Vagina (tissue), 2 donors: Measurements from ENCODE around the gene LAMA2. TPM values are rescaled to one million over a fixed set of nuclear protein-coding genes. Genes with fewer than 3 reads are reported as not detected.

Experiments used
- DNase-seq, 2 donors: peaks; one replicate each; pipeline ENCODE4 v3.0.0-alpha.2; 2017; ENCODE audit errors: extremely low spot score in 2 of 2
- H3K27ac ChIP-seq: fragments of 200-600 bp; sonication (generic); one replicate; pipeline ENCODE4 v1.5.1; 2019
- H3K27me3 ChIP-seq: fragments of 200-600 bp; sonication (generic); one replicate; pipeline ENCODE4 v1.5.1; 2019
- H3K36me3 ChIP-seq, 2 donors: fragments of 200-600 bp; sonication (generic); one replicate each; pipeline ENCODE4 v1.5.1; 2017 to 2019
- H3K4me1 ChIP-seq: fragments of 200-600 bp; sonication (generic); one replicate; pipeline ENCODE4 v1.5.1; 2019
- H3K4me3 ChIP-seq, 2 donors: fragments of 200-600 bp; sonication (generic); 1 replicate in 1 of 2; 2 replicates in 1 of 2; pipeline ENCODE4 v1.5.1; 2016 to 2019
- H3K9me3 ChIP-seq: fragments of 200-600 bp; sonication (generic); one replicate; pipeline ENCODE4 v1.5.1; 2019
- POLR2A ChIP-seq, 2 donors: fragments of 450-650 bp; IDR thresholded peaks; one replicate each; pipeline ENCODE4 v1.6.1; 2017; ENCODE audit warnings: antibody characterized with exemption in 2 of 2, mild to moderate bottlenecking in 2 of 2, moderate library complexity in 2 of 2
- POLR2AphosphoS5 ChIP-seq, 2 donors: sonication (generic); formaldehyde crosslinking; IDR thresholded peaks; one replicate each; pipeline ENCODE4 v1.9.0; 2017; ENCODE audit warnings: antibody characterized with exemption in 2 of 2, mild to moderate bottlenecking in 2 of 2, low read depth in 1 of 2; ENCODE audit not compliant: insufficient read depth in 1 of 2
- intact Hi-C: fragments of 100-400 bp; cut with DNase I; formaldehyde crosslinking; loops from one replicate; pipeline ENCODE4 v1.15.1; 2023
- total RNA-seq: library from RNA; depleted of rRNA; stranded (reverse); fragments of >200 nt; gene quantifications from one replicate; pipeline ENCODE4 v1.2.3, GENCODE V29; 2016
- TF ChIP-seq, protein P1 (sequence below), 3 experiments: fragments of 450-650 bp in 2 of 3; fragments of 200-600 bp in 1 of 3; sonication (generic) in 1 of 3; IDR thresholded peaks; one replicate each; pipeline ENCODE4 v1.5.1; 2017 to 2019; ENCODE audit warnings: antibody characterized with exemption in 3 of 3, mild to moderate bottlenecking in 2 of 3, moderate library complexity in 2 of 3

The LAMA2 gene
- total RNA-seq, 1 donor from 2014 or later: 91.1 TPM

DNA sequence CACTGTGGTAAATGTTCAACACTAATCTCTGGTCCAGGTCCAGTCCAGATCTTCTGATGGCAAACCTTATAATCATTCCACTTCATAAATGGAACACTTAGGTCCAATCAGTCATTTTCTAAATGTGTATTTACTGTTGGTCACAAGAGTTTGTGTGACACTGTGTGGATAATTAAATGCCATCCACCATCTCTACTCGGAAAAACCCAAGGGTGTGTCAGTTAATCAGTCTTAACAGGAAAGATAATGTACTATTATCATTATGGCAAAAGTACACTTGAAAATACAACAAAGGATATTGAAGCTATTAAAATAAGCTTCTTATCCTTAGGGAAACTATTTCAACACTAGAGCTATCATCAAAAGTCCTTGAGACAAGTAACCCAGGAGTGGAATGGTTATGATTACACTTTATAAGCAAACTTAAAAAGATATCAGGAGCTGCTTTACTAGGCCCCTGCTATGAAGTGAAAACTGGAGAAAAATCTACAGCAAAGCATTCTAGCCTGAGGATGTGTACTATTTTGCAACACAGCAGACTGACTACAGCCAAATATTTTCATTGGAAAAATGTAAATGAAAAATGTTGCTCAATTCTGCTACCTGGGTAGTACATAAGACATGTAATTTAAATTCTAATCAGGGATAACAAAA, 227.9 kb downstream of the LAMA2 start:
- H3K4me3 ChIP-seq: no peak overlapping the region
- DNase-seq: no peak
- H3K27me3 ChIP-seq: no peaks in the 10 kb centered on the region
- intact Hi-C loops: no loop called here
- no peaks in the 10 kb centered on the region for H3K9me3 ChIP-seq
- no peaks in the 10 kb centered on the region for H3K36me3 ChIP-seq
- H3K27ac ChIP-seq: no peak overlapping the region
- TF ChIP-seq POLR2A (IDR thresholded peaks at IDR 0.05) (no peak), POLR2AphosphoS5 (IDR thresholded peaks at IDR 0.05; ENCODE audit: insufficient read depth in 1 of 2, low read depth in 1 of 2) (no peak)
- TF ChIP-seq, protein P1, sequence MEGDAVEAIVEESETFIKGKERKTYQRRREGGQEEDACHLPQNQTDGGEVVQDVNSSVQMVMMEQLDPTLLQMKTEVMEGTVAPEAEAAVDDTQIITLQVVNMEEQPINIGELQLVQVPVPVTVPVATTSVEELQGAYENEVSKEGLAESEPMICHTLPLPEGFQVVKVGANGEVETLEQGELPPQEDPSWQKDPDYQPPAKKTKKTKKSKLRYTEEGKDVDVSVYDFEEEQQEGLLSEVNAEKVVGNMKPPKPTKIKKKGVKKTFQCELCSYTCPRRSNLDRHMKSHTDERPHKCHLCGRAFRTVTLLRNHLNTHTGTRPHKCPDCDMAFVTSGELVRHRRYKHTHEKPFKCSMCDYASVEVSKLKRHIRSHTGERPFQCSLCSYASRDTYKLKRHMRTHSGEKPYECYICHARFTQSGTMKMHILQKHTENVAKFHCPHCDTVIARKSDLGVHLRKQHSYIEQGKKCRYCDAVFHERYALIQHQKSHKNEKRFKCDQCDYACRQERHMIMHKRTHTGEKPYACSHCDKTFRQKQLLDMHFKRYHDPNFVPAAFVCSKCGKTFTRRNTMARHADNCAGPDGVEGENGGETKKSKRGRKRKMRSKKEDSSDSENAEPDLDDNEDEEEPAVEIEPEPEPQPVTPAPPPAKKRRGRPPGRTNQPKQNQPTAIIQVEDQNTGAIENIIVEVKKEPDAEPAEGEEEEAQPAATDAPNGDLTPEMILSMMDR (IDR thresholded peaks at IDR 0.05): no peak
- peaks cover 10% of the 10 kb centered on the region for H3K4me1 ChIP-seq

DNA sequence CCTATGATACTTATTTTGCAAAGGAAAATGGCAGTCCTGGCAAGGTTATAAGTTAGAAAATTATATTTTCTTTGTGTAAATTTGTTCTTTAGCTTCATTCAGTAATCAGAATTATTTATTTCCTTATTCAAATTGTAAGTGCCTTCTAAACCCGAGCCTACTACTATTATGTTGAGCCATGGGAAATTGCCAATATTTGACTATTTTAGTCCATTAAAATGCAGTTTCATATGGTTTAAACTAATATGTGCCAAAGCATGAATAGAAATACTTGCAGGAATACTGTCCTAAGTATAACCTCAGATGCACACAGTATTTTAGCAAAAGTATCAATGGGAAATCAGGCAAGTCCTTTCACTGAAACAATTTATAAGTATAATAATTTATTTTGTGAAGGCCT, 228.4 kb downstream of the LAMA2 start:
- intact Hi-C loops: no loop called here

DNA sequence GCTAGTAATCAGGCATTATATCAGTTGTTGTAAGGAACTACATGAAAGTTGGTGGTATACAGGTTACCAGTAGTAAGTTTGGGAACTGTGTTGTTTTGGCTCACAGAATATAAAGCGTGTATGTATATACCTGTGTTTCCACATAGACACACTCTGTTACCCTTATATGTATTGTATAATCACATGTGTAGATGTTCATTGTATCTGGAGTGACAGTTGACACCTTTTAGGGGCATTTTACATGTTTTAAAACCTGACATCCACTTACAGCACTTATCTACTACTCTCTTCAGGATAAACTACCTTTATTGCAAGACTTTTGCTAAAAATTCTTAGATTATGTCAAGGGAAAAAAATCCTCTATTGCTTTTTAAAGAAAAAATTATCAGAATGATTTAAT, 228.9 kb downstream of the LAMA2 start:
- Histone ChIP-seq H3K9me3 (no peaks in the 10 kb centered on the region), H3K27me3 (no peaks in the 10 kb centered on the region), H3K36me3 (no peaks in the 10 kb centered on the region), H3K4me1 (peaks cover 10% of the 10 kb centered on the region), H3K4me3 (no peak overlapping the region), H3K27ac (no peak overlapping the region)
- TF ChIP-seq, protein P1 (IDR thresholded peaks at IDR 0.05): no peak
- TF ChIP-seq POLR2A (IDR thresholded peaks at IDR 0.05) (no peak), POLR2AphosphoS5 (IDR thresholded peaks at IDR 0.05; ENCODE audit: insufficient read depth in 1 of 2, low read depth in 1 of 2) (no peak)
- no peak for DNase-seq
- intact Hi-C loops: no loop called here

More for the DNA sequence above, 228.4 kb downstream of the LAMA2 start:
- Histone ChIP-seq H3K9me3 (no peaks in the 10 kb centered on the region), H3K27me3 (no peaks in the 10 kb centered on the region), H3K27ac (no peak overlapping the region), H3K4me3 (no peak overlapping the region), H3K4me1 (peaks cover 10% of the 10 kb centered on the region), H3K36me3 (no peaks in the 10 kb centered on the region)
- DNase-seq: no peak
- no peak for TF ChIP-seq POLR2A (IDR thresholded peaks at IDR 0.05)
- TF ChIP-seq, protein P1 (IDR thresholded peaks at IDR 0.05): no peak

DNA sequence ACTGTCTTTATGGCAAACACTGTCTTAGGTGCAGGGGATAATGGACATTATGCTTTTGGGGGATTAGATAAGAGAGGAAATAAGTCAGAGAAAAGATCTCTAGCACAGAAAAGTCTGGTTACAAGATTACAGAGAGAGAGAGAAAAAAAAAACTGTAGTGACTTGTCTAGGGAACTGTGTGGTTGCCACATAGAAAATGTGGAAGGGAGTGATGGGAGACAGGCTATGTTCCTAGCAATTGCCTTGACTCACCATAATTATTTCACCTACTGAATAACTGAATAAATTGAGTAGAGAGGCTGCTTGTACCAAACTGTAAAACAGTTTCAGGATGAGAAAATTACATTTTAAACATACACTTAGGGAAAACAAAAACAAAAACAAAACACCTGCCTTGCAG, 229.7 kb downstream of the LAMA2 start:
- DNase-seq: no peak
- TF ChIP-seq POLR2A (IDR thresholded peaks at IDR 0.05) (no peak), POLR2AphosphoS5 (IDR thresholded peaks at IDR 0.05; ENCODE audit: insufficient read depth in 1 of 2, low read depth in 1 of 2) (no peak)
- TF ChIP-seq, protein P1 (IDR thresholded peaks at IDR 0.05): no peak
- no peaks in the 10 kb centered on the region for H3K9me3 ChIP-seq
- no peaks in the 10 kb centered on the region for H3K36me3 ChIP-seq
- H3K4me3 ChIP-seq: no peak overlapping the region
- intact Hi-C loops: no loop called here
- H3K4me1 ChIP-seq: peaks cover 14% of the 10 kb centered on the region
- no peak overlapping the region for H3K27ac ChIP-seq
- H3K27me3 ChIP-seq: no peaks in the 10 kb centered on the region

DNA sequence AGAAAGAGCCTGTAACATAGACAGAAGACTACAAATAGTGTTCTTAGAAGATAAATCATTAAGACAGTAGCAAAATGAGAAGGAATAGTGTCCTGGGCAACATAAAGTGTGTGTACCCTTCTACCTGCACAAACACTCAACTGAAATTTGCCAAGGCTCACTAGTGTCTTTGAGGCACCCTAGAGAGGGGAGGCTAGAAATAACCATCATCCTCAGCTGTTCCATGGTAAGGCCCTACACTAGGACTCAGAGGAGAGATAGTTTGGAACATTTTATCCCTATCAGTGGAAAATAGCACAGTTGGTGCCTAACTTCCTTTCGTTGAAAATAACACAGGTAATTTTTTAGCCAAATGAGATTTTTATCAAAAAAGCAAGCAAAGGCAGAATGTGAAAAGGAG, 230.7 kb downstream of the LAMA2 start:
- peaks cover 23% of the 10 kb centered on the region for H3K4me1 ChIP-seq
- H3K36me3 ChIP-seq: no peaks in the 10 kb centered on the region
- no peak overlapping the region for H3K27ac ChIP-seq
- DNase-seq: no peak
- H3K9me3 ChIP-seq: no peaks in the 10 kb centered on the region
- intact Hi-C loops: no loop called here
- no peak overlapping the region for H3K4me3 ChIP-seq
- TF ChIP-seq, protein P1 (IDR thresholded peaks at IDR 0.05): no peak
- TF ChIP-seq POLR2A (IDR thresholded peaks at IDR 0.05) (no peak), POLR2AphosphoS5 (IDR thresholded peaks at IDR 0.05; ENCODE audit: insufficient read depth in 1 of 2, low read depth in 1 of 2) (no peak)
- no peaks in the 10 kb centered on the region for H3K27me3 ChIP-seq
